ENCODE measurements around the gene CLIC6. TPM values are rescaled to one million over a fixed set of nuclear protein-coding genes. Genes with fewer than 3 reads are reported as not detected.

Gene CLIC6
- total and polyA plus RNA-seq, 2 of the 8 experiments (the other 6 are each of a cell fraction or from before 2014, with no cell fraction given), result 0.42 to 1.3 TPM

- H3K23ac ChIP-seq (ENCODE audit: insufficient read length), result no peak overlapping the region
- H3K27me3 ChIP-seq (replicated peaks in 1 of 4; ENCODE audit: control insufficient read depth in 3 of 4, extremely low read depth in 1 of 4, insufficient read depth in 3 of 4, low read length in 3 of 4), result no peaks in the 10 kb centered on the region
- H2AFZ ChIP-seq (ENCODE audit: low read length), result no peak overlapping the region
- no peak overlapping the region for H2BK12ac ChIP-seq (ENCODE audit: low read depth, low read length)
- no peak overlapping the region for H3K9ac ChIP-seq (replicated peaks in 1 of 4; ENCODE audit: extremely low read depth in 1 of 4, low read depth in 3 of 4, low read length in 3 of 4)
- H3K4ac ChIP-seq (replicated peaks; ENCODE audit: insufficient read length, low read depth, low read length), result no peak overlapping the region
- ChIA-PET POLR2A (ENCODE audit: partially characterized antibody) (no interaction called here), CTCF (ENCODE audit: partially characterized antibody) (no interaction called here)
- FAIRE-seq (no peak), DNase-seq (ENCODE audit: low read depth in 1 of 2, low spot score in 2 of 2) (no peak)
- 86% methylated on average over 10 of the region's 10 CpGs; no CpG with 5 or more reads in 1 of the 2 experiments for WGBS, 2 experiments (ENCODE audit: extremely low coverage in 1 of 2, insufficient coverage in 1 of 2, insufficient read length in 1 of 2, insufficient replicate concordance in 2 of 2, low coverage in 1 of 2, low lambda C conversion rate in 2 of 2, missing lambda C conversion rate in 1 of 2)
- no peak overlapping the region for H3K18ac ChIP-seq (ENCODE audit: extremely low read depth, low read length)
- no peak overlapping the region for H2BK20ac ChIP-seq (ENCODE audit: low read length)
- no peak overlapping the region for H4K8ac ChIP-seq (ENCODE audit: extremely low read depth, insufficient read depth, low read length)
- H4K20me1 ChIP-seq (replicated peaks in 1 of 2; ENCODE audit: control insufficient read depth in 1 of 2, insufficient read depth in 2 of 2, low read length in 2 of 2), result no peaks in the 10 kb centered on the region
- no peak for TF ChIP-seq RXRA (IDR thresholded peaks at IDR 0.05; ENCODE audit: insufficient read depth, low read depth, low read length)
- TF ChIP-seq SUZ12 (IDR thresholded peaks at IDR 0.05; ENCODE audit: low read length), result no peak
- TF ChIP-seq JUN (IDR thresholded peaks at IDR 0.05; ENCODE audit: low read depth, low read length), result no peak
- no peak for TF ChIP-seq EP300 (IDR thresholded peaks at IDR 0.05; ENCODE audit: borderline replicate concordance in 1 of 2, low read depth in 2 of 2, low read length in 2 of 2)
- TF ChIP-seq POLR2AphosphoS5 (IDR thresholded peaks at IDR 0.05; ENCODE audit: low read depth, low read length), result no peak
- TF ChIP-seq SP1 (IDR thresholded peaks at IDR 0.05; ENCODE audit: low read depth, low read length), result no peak
- TF ChIP-seq SP4 (IDR thresholded peaks at IDR 0.05; ENCODE audit: low read length), result no peak
- H3K4me1 ChIP-seq (replicated peaks in 1 of 4; ENCODE audit: control insufficient read depth in 3 of 4, insufficient read depth in 4 of 4, low read length in 3 of 4), result no peaks in the 10 kb centered on the region; a peak in 1 of 7 replicates
- no peak overlapping the region for H4K91ac ChIP-seq (replicated peaks; ENCODE audit: insufficient read length, low read length)
- no peak overlapping the region for H3K4me2 ChIP-seq (ENCODE audit: insufficient read depth in 1 of 2, low read depth in 2 of 2, low read length in 2 of 2)
- no peaks in the 10 kb centered on the region for H3K9me3 ChIP-seq (ENCODE audit: insufficient read depth in 2 of 2, low read depth in 1 of 2, low read length in 1 of 2)
- H3K79me1 ChIP-seq (ENCODE audit: low read depth, low read length), result no peaks in the 10 kb centered on the region
- peaks cover 2% of the 10 kb centered on the region; the same call in 1 of the 2 replicates for H3K23me2 ChIP-seq (ENCODE audit: low read depth, low read length)
- no peak overlapping the region for H3K14ac ChIP-seq (ENCODE audit: insufficient read length)
- H3K36me3 ChIP-seq (ENCODE audit: control insufficient read depth in 2 of 4, insufficient read depth in 4 of 4, low read length in 3 of 4), result no peaks in the 10 kb centered on the region
- H2BK15ac ChIP-seq (ENCODE audit: low read length), result no peak overlapping the region
- H2BK5ac ChIP-seq (ENCODE audit: low read depth, low read length), result no peak overlapping the region
- H2BK120ac ChIP-seq (replicated peaks; ENCODE audit: low read depth, low read length), result no peak overlapping the region
- H3K56ac ChIP-seq (replicated peaks; ENCODE audit: insufficient read length, low read depth, low read length), result no peak overlapping the region
- no peak overlapping the region for H2AK5ac ChIP-seq (ENCODE audit: low read depth, low read length)
- no peak overlapping the region for H3K4me3 ChIP-seq (ENCODE audit: extremely low read depth in 1 of 4, insufficient read depth in 2 of 4, low read depth in 3 of 4, low read length in 4 of 4)
- H3K27ac ChIP-seq (ENCODE audit: low read depth, low read length), result no peak overlapping the region
- H4K5ac ChIP-seq (ENCODE audit: insufficient read length, low read depth, low read length), result no peak overlapping the region
- H3K79me2 ChIP-seq (ENCODE audit: control insufficient read depth in 1 of 2, insufficient read depth in 2 of 2, low read length in 2 of 2), result no peaks in the 10 kb centered on the region
Measured at GRCh38 chr21:34700605-34701004, 31.8 kb downstream of the CLIC6 start.
